ENCODE data around the gene WHRN.

DNA sequence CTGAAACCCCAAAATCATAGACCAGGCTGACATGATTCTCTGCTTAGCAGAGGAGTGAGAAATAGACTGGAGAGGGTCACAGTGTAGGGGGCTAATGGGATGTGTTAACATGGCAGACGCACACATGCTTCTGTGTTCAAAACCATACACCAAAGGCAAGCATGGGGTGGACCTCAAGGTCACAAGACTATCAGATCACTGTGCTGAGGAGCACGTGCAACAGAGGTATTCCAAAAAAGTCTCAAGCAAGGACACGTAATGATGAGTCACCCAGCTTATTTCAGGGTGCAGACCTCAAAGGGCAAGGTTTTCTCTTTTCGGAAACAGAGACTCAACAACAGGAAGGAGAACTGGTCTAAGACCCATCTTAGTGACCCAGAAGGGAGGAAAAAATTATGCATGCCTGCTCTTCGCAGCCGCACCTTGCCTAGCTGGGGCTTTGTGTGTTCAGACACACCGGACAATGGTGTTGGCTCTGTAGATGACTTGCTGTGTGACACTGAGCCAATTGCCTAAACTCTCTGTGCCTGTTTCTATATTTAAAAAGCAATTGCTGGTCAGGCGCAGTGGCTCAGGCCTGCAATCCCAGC, 20.3 kb downstream of the WHRN start:
- TF ChIP-seq, protein P1, sequence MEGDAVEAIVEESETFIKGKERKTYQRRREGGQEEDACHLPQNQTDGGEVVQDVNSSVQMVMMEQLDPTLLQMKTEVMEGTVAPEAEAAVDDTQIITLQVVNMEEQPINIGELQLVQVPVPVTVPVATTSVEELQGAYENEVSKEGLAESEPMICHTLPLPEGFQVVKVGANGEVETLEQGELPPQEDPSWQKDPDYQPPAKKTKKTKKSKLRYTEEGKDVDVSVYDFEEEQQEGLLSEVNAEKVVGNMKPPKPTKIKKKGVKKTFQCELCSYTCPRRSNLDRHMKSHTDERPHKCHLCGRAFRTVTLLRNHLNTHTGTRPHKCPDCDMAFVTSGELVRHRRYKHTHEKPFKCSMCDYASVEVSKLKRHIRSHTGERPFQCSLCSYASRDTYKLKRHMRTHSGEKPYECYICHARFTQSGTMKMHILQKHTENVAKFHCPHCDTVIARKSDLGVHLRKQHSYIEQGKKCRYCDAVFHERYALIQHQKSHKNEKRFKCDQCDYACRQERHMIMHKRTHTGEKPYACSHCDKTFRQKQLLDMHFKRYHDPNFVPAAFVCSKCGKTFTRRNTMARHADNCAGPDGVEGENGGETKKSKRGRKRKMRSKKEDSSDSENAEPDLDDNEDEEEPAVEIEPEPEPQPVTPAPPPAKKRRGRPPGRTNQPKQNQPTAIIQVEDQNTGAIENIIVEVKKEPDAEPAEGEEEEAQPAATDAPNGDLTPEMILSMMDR (optimal IDR thresholded peaks at IDR 0.05 in 1 of 3, IDR thresholded peaks at IDR 0.05 in 1 of 3, conservative IDR thresholded peaks at IDR 0.05 in 1 of 3; ENCODE audit: extremely low read depth in 1 of 3, insufficient read depth in 2 of 3, low read length in 3 of 3): no peak
- no peak for TF ChIP-seq EZH2 (IDR thresholded peaks at IDR 0.05; ENCODE audit: low read length)

Measured in keratinocyte (primary cell).